ENCODE measurements around the gene ALDH6A1.
"Not testable (repeated sequence)": the region's sequence is repeated elsewhere in the genome, so short reads cannot be mapped to it uniquely, and the experiment has no call there.

ALDH6A1 gene

GRCh38 chr14:74084277-74085046 lies at the start of gene ALDH6A1, which contains the start of gene LIN52:
Gene ALDH6A1 (minus strand): TSS chr14:74084453. CDS start chr14:74084394, 59 bp downstream.
Gene LIN52 (plus strand): TSS chr14:74084956. CDS start chr14:74084975, 19 bp downstream.
- peak; percentile 100 for DNase-seq

- DNase-seq = no peak
Measured at GRCh38 chr14:74127634-74128033, 43.4 kb upstream of the ALDH6A1 start.

- no peak for DNase-seq
Measured at GRCh38 chr14:74126315-74127013, 42.2 kb upstream of the ALDH6A1 start.

- not testable (repeated sequence) for DNase-seq
Measured at GRCh38 chr14:74125487-74125886, 41.2 kb upstream of the ALDH6A1 start.

- not testable (repeated sequence) for DNase-seq
Measured at GRCh38 chr14:74111395-74112216, 27.4 kb upstream of the ALDH6A1 start.

- DNase-seq = no peak
Measured at GRCh38 chr14:74109369-74109768, 25.1 kb upstream of the ALDH6A1 start.

- no peak for DNase-seq
Measured at GRCh38 chr14:74105381-74105780, 21.1 kb upstream of the ALDH6A1 start.

- no peak for DNase-seq
Measured at GRCh38 chr14:74089251-74090020, 5.2 kb upstream of the ALDH6A1 start.

GRCh38 chr14:74085828-74086227 lies 1.6 kb upstream of the ALDH6A1 start:
- no peak for DNase-seq

GRCh38 chr14:74085047-74085637 lies 889 bp upstream of the ALDH6A1 start:
- DNase-seq = no peak

GRCh38 chr14:74083784-74084276 lies 423 bp downstream of the ALDH6A1 start:
- no peak for DNase-seq

GRCh38 chr14:74083161-74083560 lies 1.1 kb downstream of the ALDH6A1 start:
- DNase-seq = no peak

GRCh38 chr14:74081491-74081890 lies 2.8 kb downstream of the ALDH6A1 start:
- DNase-seq = no peak

GRCh38 chr14:74080820-74081460 lies 3.3 kb downstream of the ALDH6A1 start:
- DNase-seq = no peak

- DNase-seq = no peak
Measured at GRCh38 chr14:74077401-74077800, 6.9 kb downstream of the ALDH6A1 start.

- DNase-seq = no peak
Measured at GRCh38 chr14:74065746-74066575, 18.3 kb downstream of the ALDH6A1 start.

GRCh38 chr14:74064883-74065282 lies 19.4 kb downstream of the ALDH6A1 start:
- DNase-seq = no peak

GRCh38 chr14:74064426-74064825 lies 19.8 kb downstream of the ALDH6A1 start:
- no peak for DNase-seq

- DNase-seq = no peak
Measured at GRCh38 chr14:74062809-74063150, 21.5 kb downstream of the ALDH6A1 start.

GRCh38 chr14:74049876-74050495 lies 34.3 kb downstream of the ALDH6A1 start:
- no peak for DNase-seq
